ENCODE measurements around the gene OXLD1.

GRCh38 chr17:81673561-81674258, 7.3 kb upstream of the OXLD1 start:
- TF ChIP-seq CTCF (IDR thresholded peaks at IDR 0.05) = no peak
- TF ChIP-seq POLR2A (IDR thresholded peaks at IDR 0.05) = no peak

Data from lower leg skin (tissue), 3 donors.